Measurements from ENCODE around the gene GHR.

The GHR gene

DNA sequence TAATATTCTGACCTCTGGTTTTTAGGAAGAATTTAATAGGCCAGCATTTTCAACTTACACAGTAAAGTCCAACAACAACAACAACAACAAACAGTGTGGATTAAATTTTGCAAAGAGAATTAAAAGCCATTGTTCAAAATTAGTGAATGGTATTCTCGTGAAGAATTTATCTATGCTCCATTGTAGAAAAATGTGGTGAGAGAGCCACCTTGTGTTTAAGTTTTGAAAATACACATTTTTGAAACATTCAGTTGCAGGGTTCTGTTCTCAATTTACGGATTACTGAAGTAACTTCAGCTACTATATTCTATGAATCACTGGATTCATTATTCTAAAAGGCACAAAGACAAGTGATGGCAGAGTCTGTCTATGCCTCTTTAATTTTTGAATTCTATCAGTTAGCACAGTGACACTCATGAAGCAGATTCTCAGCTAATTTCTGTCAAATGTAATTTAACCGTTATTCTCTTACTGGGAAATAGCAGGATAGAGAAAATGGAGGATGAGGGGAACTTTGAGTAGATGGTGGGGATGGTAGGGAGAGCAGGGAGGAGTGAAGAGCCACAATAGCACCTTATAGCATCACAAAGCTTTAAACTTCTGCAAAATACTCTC is 344.4 kb downstream of the GHR start:
- no peak overlapping the region for H3K4me3 ChIP-seq (ENCODE audit: low read depth, low read length)

DNA sequence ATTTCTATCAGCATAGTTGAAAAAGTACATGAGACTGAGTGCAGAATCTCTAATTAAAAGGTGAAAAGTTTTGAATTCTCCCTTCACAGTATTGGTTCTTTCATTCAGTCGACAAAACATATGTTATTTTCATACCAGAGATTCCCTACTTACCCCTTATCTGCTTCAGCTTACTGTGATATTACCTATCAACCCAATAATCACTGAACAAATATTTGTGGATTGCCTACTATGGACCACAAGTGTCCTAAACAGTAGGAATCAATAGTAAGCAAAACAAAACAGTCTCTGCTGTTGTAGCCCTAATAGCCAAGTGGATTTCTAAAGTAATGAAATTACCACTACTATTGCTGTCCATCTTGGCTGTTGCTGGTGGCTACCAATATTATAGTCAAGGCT is 344.9 kb downstream of the GHR start:
- no peak overlapping the region for H3K4me3 ChIP-seq (ENCODE audit: low read depth, low read length)

DNA sequence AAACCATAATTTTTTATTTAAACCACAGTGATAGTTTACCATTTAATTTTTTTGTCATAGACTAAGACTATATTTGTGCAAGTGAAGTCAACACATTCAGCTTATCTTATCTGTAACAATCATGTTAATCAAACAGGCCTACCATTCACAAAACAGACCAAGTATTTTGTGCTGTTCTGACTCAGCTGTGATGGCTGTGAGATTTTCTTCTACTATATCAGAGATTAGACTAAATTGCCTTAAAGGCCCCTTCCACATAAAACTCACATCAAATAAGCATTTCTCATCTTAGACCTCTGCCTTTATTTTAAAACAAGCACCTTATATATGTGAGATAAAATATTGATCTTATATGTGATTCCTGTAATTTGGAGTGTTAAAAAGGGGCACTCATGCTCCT is 346.8 kb downstream of the GHR start:
- no peak overlapping the region for H3K4me3 ChIP-seq (ENCODE audit: low read depth, low read length)
